Suppressor macrophage (primary cell): ENCODE results near the gene NPHP1.
"Not testable (repeated sequence)": the region's sequence is repeated elsewhere in the genome, so short reads cannot be mapped to it uniquely, and the experiment has no call there.

ENCODE experiments used
- DNase-seq, 4 experiments: peaks; one replicate each; pipeline ENCODE4 v3.0.0-alpha.2; 2020 to 2022

The NPHP1 gene

DNA sequence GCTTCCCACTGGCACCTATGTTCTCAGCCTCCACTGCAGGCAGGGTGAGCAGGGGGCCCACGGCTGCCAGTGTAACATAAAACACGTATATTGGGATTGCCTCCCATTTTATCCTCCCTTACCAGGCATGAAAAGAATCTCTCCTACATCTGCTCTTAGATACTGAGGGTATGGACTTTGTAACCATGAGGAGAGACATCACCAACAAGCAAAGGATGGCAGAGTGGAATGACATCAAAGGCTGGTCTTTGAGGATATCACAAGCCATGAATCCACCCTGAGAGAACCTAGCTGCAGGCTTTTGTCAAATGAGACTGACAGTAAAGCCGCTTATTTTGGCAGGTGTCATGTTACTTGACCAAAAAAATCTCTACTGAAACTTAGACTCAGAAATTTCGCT is 7.4 kb downstream of the NPHP1 start:
- no peak for DNase-seq

DNA sequence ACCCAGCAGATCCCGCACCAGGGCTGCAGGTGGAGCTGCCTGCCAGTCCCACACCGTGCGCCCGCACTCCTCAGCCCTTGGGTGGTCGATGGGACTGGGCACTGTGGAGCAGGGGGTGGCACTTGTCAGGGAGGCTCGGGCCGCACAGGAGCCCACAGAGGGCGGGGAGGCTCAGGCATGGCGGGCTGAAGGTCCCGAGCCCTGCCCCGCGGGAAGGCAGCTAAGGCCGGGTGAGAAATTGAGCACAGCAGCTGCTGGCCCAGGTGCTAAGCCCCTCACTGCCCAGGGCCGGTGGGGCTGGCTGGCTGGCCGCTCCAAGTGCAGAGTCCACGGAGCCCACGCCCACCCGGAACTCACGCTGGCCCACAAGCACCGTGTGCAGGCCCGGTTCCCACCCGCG is 14.6 kb downstream of the NPHP1 start:
- not testable (repeated sequence) for DNase-seq

DNA sequence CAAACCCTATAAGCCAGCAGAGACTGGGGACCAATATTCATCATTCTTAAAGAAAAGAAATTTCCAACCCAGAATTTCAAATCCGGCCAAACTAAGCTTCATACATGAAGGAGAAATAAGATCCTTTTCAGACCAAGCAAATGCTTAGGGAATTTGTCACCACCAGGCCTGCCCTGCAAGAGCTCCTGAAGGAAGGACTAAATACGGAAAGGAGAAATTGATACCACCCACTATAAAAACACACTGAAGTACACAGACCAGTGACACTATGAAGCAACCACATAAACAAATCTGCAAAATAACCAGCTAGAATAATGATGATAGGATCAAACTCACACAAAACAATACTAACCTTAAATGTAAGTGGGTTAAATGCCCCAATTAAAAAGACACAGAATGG is 22.4 kb downstream of the NPHP1 start:
- DNase-seq, result no peak

DNA sequence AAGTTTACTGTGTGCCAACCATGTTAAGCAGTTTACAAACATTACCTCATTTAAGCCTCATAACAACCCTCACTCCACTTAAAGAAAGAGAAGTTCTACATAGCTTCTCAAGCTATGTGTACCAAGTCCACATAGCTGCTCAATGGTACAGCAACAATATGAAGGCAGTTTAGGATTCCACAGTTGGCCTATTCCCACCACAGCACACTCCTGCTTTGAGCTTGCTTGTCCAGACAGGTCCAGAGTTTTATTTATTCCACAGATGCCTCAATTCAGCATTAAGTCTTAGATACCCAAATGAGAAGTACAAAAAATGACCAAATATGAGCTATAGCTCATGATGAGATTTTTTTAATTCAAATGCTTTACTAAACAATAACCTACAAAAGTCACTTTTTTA is 24.8 kb downstream of the NPHP1 start:
- no peak for DNase-seq

DNA sequence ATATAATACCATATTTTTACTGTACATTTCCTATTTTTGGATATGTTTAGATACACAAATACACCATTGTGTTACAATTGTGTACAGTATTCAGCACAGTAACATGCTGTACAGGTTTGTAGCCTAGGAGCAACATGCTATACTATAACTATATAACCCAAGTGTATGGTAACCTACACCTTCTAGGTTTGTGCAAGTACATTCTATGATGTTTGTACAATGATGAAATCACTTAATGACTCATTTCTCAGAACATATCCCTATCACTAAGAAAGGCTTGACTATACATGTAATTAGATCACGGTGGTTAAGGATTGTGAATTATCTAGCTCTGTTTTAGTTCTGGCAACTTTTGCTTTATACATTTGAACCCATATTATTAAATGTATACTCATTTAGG is 31.3 kb downstream of the NPHP1 start:
- DNase-seq, result no peak

DNA sequence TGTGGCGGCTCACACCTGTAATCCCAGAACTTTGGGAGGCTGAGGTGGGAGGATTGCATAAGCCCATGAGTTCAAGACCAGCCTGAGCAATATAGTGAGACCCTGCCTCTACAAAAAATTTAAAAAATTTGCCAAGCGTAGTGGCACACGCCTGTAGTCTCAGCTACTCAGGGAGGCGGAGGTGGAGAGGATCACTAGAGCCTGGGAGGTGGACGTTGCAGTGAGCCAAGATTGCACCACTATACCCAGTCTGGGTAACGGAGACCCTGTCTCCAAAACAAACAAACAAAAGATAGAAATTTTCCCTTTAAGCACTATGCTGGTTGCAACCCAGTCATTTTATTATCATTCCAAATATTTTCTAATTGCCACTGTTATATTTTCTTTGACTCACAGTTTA is 32.3 kb downstream of the NPHP1 start:
- DNase-seq, result no peak

DNA sequence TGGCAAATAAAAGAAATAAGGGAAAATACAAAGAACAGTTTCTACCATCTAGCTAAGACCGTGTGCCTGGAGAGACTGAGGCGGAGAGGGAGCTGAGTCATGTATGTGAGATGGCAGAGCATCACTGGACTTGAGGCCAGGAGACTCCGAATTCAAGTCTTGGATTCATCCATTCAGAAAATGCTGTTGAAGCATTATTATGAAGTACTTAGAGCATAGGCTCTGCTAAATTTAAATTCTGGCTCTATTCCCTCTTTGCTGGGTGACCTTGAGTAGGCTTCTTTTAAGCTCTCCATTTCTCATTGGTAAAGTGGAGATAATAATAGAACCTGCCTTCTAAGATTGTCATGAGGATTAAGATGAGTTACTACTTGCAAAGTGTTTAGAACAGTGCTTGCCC is 34.7 kb downstream of the NPHP1 start:
- no peak for DNase-seq

DNA sequence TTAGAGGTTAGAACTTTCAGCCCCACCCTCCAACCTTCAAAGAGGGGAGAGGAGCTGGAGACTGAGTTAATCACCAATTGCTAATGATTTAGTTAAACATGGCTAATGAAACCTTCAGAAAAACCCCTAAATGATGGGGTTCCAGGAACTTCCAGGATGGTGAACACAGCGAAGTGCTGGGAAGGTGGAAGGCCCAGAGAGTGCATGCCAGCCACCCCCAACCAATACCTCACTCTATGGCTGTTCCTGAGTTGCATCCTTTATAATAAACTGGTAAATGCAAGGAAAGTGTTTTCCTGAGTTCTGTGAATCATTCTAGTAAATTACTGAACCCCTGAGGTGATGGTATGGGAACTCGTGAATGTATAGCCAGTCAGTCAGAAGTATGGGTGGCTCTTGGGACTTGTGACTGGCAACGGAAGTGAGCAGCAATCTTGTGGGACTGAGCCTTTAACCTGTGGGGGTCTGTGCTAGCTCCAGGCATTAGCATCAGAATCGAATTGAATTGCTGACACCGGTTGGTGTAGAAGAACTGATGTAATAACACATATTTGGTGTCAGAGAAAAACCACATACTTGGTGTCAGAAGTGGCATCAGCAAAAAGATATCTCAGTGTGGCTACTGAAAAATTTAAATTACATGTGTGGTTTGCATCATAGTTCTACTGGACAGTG is 37.4 kb downstream of the NPHP1 start:
- no peak for DNase-seq

DNA sequence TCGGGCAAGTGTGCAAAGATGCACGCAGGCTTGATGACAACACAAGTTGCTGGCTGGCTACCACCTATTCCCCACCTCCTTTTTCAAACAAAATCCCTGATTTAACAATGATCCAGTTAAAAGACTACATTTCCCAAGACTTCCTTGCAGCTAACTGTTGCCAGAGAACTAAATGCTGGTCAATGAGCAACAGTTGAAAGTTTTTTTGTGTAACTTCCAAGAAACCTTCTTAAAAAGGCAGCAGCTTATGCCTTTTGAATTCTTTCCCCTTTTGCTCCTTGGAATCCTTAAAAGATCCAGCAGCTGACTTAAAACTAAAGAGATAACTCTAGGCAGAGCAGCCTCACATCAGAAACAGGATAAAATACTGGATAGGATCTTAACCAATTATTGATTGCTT is 38.5 kb downstream of the NPHP1 start:
- DNase-seq, result no peak

DNA sequence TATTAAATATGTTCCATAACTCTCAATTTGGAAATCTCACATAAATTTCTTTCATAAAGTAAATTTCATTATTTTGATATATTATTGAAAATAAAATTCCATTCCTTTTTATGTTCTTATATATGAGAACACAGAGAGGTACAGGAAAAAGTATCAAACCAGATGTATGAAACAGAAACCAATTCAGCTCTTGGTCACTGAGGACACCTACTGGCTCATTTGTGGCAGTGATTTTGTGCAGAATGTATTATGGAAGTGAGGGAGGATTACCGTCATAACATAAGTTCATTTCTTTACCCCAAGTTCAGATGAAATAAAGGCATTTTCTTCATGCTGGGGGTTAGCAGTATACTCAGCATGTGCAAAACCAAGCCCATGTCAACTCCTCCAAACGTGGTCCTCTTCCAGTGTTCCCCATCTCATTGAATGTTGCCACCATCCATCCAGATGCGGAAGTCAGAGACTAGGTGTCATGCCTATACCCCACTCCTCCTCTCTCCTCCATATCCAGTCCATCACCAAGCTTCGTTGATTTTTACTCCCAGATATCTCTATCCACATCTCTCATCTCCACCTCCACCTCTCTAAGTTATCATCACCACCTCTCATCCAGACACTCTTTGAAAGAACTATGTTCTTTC is 47.5 kb downstream of the NPHP1 start:
- peak; percentile 46 to 69 (median 56) for DNase-seq

DNA sequence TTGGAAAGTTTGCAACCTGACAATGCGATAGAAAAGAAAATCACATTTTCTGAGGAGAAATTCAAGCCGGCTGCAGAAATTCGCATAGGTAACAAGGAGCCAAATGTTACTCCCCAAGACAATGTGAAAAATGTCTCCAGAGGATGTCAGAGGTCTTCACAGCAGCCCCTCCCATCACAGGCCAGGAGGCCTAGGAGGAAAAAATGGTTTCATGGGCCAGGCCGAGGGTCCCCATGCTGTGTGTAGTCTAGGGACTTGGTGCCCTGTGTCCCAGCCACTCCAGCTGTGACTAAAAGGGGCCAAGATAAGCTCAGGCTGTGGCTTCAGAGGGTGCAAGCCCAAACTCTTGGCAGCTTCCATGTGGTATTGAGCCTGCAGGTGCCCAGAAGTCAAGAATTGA is 50.0 kb downstream of the NPHP1 start:
- not testable (repeated sequence) for DNase-seq

DNA sequence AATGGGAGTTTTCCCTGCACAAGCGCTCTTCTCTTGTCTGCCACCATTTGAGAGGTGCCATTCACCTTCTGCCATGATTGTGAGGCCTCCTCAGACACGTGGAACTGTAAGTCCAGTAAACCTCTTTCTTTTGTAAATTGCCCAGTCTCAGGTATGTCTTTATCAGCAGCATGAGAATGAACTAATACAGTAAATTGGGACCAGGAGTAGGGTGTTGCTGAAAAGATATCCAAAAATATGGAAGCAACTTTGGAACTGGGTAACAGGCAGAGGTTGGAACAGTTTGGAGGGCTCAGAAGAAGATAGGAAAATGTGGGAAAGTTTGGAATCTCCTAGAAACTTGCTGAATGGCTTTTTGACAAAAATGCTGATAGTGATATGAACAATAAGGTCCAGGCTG is 50.6 kb downstream of the NPHP1 start:
- not testable (repeated sequence) for DNase-seq

DNA sequence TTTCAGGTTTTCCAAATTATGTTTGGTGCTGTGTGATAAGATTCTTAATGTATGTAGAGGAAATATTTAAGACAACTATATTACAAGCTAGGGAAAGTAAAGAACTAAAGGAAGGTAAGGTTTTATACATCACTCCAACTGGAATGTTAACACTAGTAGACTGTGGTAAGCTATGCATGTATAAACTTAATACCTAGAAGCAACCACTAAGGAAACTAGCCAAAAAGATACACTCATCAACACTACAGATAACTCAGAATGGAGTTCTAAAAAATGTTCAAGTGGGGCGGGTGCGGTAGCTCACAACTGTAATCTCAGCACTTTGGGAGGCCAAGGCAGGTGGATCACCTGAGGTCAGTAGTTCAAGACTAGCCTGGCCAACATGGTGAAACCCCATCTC is 51.4 kb downstream of the NPHP1 start:
- no peak for DNase-seq

DNA sequence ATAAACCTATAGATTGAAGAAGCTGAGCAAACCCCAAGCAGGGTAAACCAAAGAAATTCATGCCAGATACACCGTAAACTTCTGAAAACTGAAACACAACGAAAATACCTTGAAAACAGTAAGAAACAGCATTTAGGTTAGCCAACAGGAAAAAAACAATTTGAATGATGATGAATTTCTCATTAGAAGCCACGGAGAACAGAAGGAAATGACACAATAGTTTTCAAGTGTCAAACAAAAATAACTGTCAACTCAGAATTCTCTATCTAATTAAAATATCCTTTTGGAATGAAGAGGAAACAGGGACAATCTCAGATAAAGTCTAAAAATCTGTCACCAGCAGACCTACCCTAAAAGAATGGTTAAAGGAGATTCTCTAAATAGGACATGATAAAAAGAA is 51.9 kb downstream of the NPHP1 start:
- DNase-seq, result no peak

DNA sequence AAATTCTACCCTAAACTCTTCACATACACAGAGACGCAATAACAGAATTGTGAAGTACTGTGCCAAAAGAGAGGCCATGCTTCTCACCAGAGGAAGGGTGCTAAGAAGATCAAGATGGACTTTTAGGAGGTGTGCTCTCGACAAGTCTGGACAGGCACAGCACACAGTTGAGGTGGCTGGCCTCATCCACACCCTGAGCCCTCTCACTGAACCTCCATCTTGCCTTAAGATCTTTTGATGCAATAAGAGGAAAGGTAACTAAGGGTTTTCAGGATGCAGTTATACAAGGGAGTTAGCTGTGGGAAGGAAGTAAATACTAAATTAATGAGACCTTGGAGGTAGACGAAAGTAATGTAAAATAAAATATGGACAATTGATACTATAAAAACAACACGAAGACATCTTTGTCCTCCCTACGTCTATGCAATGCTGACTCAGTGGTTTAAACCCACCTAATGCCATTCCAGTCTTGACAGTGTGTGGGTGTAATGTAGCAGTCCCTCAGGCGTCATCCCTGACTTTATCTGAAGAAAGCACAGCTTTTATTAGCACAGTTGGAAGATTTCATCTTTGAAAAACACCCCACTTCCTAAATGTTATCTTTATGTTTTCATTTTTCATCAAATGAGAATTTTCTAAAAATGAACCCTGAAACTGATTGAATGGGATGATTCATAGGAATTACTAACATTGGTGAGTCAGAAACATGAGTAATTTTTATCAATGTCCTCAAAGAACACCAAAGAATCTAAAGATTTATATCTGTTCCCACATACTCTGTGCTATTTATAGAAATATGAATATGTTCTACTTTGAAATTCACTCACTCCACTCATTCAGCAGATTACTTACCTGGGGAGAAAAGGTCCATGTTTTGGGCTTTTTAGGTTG is 55.2 kb downstream of the NPHP1 start:
- DNase-seq, result peak in 1 of 4 experiments; percentile 19

DNA sequence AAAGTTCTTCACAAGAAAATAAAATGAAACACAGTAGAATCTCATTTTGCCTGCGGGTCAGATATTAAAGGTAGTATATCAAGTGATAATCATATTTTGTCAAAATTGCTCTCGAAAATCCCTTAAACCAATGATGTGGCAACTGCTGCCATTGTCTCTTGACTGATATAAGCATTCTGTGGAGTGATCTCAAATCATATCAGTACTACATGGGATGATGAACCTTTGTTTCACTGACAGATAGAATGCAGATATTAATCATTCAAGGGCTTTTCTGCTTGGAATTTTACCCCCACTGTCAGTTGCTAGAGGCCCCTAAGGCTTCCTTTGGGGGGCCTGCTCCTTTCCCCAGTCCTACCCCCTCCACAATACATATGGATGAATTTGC is 57.9 kb downstream of the NPHP1 start:
- DNase-seq, result no peak

DNA sequence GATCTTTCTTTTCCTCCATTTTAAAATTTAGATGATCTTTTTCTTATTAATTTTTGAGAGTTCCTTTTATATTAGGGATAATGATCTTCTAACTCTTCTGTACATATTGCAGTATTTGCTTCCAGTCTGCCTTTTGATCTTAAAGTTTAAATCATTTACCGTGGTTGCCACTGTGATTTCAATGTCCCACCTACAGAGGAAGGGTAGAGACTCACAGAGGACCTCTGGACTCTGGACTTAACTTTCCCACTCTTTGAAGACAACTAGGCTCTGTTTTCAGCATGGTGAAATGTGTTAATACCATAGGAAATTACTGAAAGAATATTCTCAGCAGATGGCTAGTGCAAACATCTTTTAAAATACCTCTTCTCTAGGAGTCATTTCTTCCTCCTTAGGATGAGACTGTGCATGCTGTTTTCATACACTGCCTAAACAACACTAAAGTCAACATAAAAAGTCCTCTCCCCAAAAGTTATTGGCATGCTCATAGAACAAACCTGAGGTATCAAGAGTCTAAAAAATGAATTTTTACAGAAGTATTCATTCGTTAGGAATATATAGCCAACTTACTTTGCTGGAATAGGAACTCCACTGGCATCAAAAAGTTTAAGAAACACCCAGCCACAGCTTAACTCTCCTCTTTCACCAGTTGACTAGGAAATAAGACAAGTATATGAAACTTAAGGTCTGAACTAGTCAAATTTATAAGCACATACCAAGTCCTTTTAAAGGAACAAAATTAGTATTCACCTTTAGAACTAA is 58.4 kb downstream of the NPHP1 start:
- no peak for DNase-seq

DNA sequence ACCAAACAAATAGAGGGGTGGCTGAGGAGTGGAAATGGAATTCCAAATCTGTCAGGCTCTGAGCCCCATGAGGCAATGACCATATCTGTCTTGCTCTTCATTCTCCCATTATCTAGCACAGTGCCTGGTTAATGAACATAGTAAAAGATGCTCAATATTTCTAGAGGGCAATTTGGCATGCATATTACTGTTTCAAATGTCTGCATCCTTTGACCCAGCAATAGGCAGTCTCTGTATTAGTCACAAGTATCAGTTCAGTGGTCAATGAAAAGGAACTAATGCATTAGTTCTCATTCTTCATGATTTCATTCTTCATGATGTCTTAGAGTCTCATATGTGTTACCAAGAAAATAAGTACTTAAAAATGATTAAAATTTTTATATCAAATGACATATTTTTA is 60.8 kb downstream of the NPHP1 start:
- no peak for DNase-seq

DNA sequence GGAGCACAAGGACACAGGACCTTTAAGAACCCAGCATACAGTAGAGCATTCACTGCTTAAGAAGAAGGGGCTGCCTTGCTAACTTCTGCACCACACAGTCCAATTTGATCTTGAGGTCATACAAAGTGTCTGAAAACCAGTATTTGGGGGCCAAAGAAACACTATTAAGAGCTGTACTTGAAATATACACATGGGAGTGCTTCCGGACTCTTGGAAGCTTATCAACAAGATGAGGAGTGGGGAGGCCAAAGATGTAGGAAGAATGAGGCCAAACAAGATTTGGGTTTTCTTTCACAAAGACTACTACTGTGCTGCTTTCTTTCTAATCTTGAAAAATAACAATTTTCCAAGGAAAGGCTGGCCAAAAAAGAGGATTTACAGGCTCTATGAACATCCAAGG is 64.4 kb downstream of the NPHP1 start:
- DNase-seq, result no peak

DNA sequence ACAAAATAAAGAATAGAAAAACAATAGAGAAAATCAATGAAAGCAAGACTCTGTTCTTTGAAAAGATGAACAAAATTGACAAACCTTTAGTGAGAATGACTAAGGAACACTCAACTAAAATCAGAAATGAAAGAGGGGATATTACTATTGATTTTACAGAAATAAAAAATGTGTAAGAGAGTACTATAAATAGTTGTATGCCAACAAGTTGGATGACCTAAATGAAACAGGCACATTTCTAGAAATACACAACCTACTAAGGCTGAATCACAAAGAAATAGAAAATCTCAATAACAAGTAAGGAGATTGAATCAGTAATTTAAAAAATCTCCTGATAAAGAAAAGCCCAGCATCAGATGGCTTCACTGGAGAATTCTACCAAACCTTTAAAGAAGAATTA is 70.8 kb downstream of the NPHP1 start:
- no peak for DNase-seq

DNA sequence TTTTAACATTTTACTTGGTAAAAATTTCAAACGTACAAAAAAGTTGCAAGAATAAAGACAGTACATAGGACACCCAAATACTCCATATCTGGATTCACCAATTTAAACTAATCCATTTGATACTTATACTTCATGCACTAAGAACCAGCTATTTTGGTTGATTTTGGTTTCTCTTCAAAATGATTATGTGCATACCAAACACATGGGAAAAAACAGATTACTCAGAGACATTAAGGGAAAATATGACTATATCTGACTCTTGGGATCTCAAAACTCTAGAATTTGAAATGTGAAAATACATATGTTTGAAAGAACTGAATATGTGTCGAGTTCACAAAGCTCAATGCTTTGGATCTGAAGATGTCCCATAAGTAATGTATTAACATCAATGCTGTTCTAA is 73.6 kb downstream of the NPHP1 start:
- DNase-seq, result no peak

DNA sequence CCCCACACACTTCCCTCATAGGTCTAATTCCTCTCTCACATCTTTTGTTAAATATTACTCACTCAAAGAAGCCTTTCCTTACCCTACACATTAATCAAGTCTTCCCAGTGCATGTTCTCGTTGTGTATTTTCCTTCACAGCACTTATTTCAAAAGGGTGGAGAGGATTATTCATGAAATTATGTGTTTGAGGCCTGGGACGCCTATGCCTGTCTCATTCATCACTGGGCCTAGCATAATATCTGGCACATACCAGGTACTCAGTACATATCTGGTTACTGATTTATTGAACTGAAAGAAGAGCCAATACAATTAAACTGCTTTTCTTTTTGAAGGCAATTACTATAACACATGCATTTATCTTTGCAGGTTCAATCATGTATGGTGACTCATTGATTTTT is 74.1 kb downstream of the NPHP1 start:
- no peak for DNase-seq

DNA sequence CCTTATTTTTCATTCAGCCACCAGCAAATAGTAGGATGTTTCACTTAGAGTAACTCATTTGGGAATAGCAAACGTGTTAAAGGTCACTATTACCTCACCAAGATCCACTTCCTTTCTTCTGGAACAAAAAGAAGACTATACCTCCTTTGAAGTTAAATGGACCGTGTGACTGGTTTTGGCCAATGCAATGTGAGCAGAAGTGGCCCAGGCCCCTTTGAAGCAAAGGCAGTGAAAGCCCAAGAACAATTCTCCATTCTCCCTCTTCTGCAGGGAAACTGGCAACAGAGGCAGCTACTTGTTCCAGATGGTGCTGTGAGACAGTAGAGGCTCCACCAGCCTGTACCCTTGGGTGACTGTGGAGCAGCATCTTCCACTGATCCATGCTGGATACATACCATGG is 77.9 kb downstream of the NPHP1 start:
- no peak for DNase-seq
